Left ventricle myocardium inferior (tissue), 1 donor: ENCODE measurements around the gene FRAS1. TPM values are rescaled to one million over a fixed set of nuclear protein-coding genes. Genes with fewer than 3 reads are reported as not detected.

Experiments
- DNase-seq: peaks from one replicate; pipeline ENCODE4 v3.0.0-alpha.2; 2020
- H3K27ac ChIP-seq: fragments of 200-600 bp; replicated peaks from 2 replicates; pipeline ENCODE4 v1.8.0; 2021
- H3K27me3 ChIP-seq: fragments of 200-600 bp; 2 replicates; pipeline ENCODE4 v1.8.0; 2021; ENCODE audit warnings: low read depth
- H3K36me3 ChIP-seq: fragments of 200-600 bp; 2 replicates; pipeline ENCODE4 v1.8.0; 2021
- H3K4me1 ChIP-seq: fragments of 200-600 bp; 2 replicates; pipeline ENCODE4 v1.8.0; 2021
- H3K4me3 ChIP-seq: fragments of 200-600 bp; 2 replicates; pipeline ENCODE4 v1.8.0; 2021; ENCODE audit warnings: mild to moderate bottlenecking, moderate library complexity
- H3K9me3 ChIP-seq: fragments of 200-600 bp; replicated peaks from 2 replicates; pipeline ENCODE4 v1.8.0; 2021
- CTCF ChIP-seq: fragments of 200-600 bp; IDR thresholded peaks from 2 replicates; pipeline ENCODE4 v1.8.0; 2021; ENCODE audit warnings: antibody characterized with exemption, mild to moderate bottlenecking, borderline replicate concordance
- intact Hi-C: fragments of 100-400 bp; cut with micrococcal nuclease; formaldehyde crosslinking; loops from one replicate; pipeline ENCODE4 v1.11.0; 2022
- total RNA-seq: library from RNA; stranded (reverse); fragmentation: NEBNext Ultra II Directional; extraction: Animal tissue kit (Norgen Biotek cat#: 25700); gene quantifications from one replicate; pipeline ENCODE4 v1.2.1, GENCODE V29; 2021
- donor health status: DM: no; HTN: yes; CAD: no; lungs with severe emphysema.

Gene FRAS1
- total RNA-seq, 1 donor from 2014 or later, result 1.4 TPM

DNA sequence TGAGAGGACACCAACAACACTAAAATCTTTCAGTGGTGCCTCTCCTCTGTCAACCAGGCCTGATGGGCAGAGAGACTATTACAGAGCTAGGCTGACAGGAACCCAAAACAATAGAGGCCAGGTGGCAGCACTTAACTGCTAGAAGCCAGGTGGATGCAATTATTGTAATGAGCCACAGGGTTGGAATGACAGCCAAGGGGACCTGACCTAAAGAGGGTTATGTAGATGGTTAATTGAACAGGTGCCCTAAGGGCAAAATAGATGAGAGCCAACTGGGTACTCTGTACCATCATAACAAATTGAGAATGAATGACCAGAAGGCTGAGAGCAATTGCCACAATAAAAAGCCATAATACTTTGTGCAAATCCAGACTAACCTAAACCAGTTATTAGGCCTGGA is 24.7 kb upstream of the FRAS1 start:
- H3K4me3 ChIP-seq, result no peak overlapping the region
- no peak for DNase-seq
- no peaks in the 10 kb centered on the region for H3K4me1 ChIP-seq
- no peaks in the 10 kb centered on the region for H3K9me3 ChIP-seq
- TF ChIP-seq CTCF, result peak; percentile 9
- no peaks in the 10 kb centered on the region for H3K36me3 ChIP-seq
- intact Hi-C loops, result no loop called here
- H3K27me3 ChIP-seq, result no peaks in the 10 kb centered on the region
- no peak overlapping the region for H3K27ac ChIP-seq

DNA sequence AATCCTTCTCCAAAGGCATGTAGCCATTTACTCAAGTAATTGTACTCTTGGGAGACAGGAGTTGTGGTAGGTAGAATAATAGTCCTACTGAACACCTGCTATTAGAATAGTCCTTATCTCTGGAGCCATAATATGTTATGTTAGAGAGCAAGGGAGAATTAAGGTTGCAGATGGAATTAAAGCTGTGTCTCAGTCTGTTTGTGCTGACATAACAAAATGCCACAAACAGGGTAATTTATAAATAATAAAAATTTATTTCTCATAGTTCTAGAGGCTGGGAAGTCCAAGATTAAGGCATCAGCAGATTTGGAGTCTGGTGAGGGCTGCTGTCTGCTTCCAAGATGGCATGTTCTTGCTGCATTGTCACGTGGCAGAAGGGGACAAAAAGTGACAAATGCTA is 24.2 kb upstream of the FRAS1 start:
- no peaks in the 10 kb centered on the region for H3K9me3 ChIP-seq
- DNase-seq, result no peak
- no peak overlapping the region for H3K27ac ChIP-seq
- no peaks in the 10 kb centered on the region for H3K27me3 ChIP-seq
- no peak for TF ChIP-seq CTCF
- H3K4me1 ChIP-seq, result no peaks in the 10 kb centered on the region
- no peaks in the 10 kb centered on the region for H3K36me3 ChIP-seq
- H3K4me3 ChIP-seq, result no peak overlapping the region
- intact Hi-C loops, result no loop called here

DNA sequence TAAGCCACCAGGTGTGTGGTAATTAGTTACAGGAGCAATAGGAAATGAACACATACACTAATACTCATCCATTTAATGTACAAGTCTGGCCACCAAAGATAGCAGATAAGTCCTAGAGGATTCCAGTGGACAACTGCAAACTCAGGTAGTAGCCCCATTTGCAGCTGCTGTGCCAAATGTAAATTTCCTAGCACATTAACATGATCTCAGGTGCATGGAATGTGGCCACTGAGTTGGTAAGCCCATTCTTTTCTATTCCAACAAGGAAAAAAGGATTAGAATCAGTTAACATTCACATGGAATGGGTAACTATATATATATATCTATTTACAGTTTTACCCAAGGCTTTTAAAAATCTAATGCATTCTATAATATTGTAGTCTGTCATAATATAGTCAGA is 23.3 kb upstream of the FRAS1 start:
- Histone ChIP-seq H3K27ac (no peak overlapping the region), H3K9me3 (no peaks in the 10 kb centered on the region), H3K4me1 (no peaks in the 10 kb centered on the region), H3K4me3 (no peak overlapping the region), H3K36me3 (no peaks in the 10 kb centered on the region), H3K27me3 (no peaks in the 10 kb centered on the region)
- DNase-seq, result no peak
- TF ChIP-seq CTCF, result no peak
- intact Hi-C loops, result no loop called here

GRCh38 chr4:78038704-78039103 is 18.4 kb upstream of the FRAS1 start:
- TF ChIP-seq CTCF, result no peak
- DNase-seq, result no peak
- Histone ChIP-seq H3K27ac (no peak overlapping the region), H3K9me3 (peaks cover 5% of the 10 kb centered on the region), H3K4me1 (no peaks in the 10 kb centered on the region), H3K27me3 (no peaks in the 10 kb centered on the region), H3K4me3 (no peak overlapping the region), H3K36me3 (no peaks in the 10 kb centered on the region)
- intact Hi-C loops, result no loop called here

GRCh38 chr4:78039678-78040077 is 17.4 kb upstream of the FRAS1 start:
- no peak for TF ChIP-seq CTCF
- H3K27me3 ChIP-seq, result no peaks in the 10 kb centered on the region
- intact Hi-C loops, result no loop called here
- H3K4me3 ChIP-seq, result no peak overlapping the region
- H3K4me1 ChIP-seq, result no peaks in the 10 kb centered on the region
- H3K27ac ChIP-seq, result no peak overlapping the region
- no peak for DNase-seq
- H3K9me3 ChIP-seq, result peaks cover 5% of the 10 kb centered on the region
- H3K36me3 ChIP-seq, result no peaks in the 10 kb centered on the region

DNA sequence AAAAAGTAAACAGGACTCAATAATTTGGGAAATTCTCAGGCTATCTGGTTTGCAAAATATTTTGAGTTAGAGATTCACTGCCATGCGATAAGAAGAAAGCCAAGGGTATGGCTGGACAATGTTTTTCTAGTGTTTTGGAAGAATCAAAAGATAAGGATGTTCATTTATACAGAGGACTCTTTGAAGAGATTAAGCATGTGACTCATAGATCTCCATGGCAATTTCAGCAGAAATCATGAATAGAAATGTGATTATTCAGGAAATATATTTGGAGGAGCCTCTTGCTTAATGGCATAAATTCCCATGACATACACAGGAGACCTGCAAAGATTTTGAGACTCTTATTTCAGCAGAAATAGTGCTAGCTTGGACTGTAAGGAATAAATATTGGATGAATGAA is 16.7 kb upstream of the FRAS1 start:
- H3K9me3 ChIP-seq, result peaks cover 5% of the 10 kb centered on the region
- TF ChIP-seq CTCF, result no peak
- no peak for DNase-seq
- H3K27me3 ChIP-seq, result no peaks in the 10 kb centered on the region
- intact Hi-C loops, result no loop called here
- H3K4me1 ChIP-seq, result no peaks in the 10 kb centered on the region
- H3K36me3 ChIP-seq, result no peaks in the 10 kb centered on the region
- H3K4me3 ChIP-seq, result no peak overlapping the region
- no peak overlapping the region for H3K27ac ChIP-seq
